Pulmonary artery endothelial cell (primary cell): ENCODE results near the gene TOMM70. TPM values are rescaled to one million over a fixed set of nuclear protein-coding genes. Genes with fewer than 3 reads are reported as not detected.
"Not testable (repeated sequence)": the region's sequence is repeated elsewhere in the genome, so short reads cannot be mapped to it uniquely, and the experiment has no call there.

Source experiments
- DNase-seq: peaks from one replicate; pipeline ENCODE4 v3.0.0-alpha.2; 2011; ENCODE audit warnings: low read depth, low spot score
- total RNA-seq: library from RNA; depleted of rRNA; stranded (reverse); fragments of >200 nt; gene quantifications from 2 replicates; pipeline ENCODE4 v1.2.3, GENCODE V29; 2014

The TOMM70 gene
- total RNA-seq, 1 donor from 2014 or later = 37.4 TPM

- DNase-seq = no peak
Measured at GRCh38 chr3:100364421-100364820, 36.5 kb downstream of the TOMM70 start.

- no peak for DNase-seq
Measured at GRCh38 chr3:100361897-100362296, 39.0 kb downstream of the TOMM70 start.

GRCh38 chr3:100360757-100361496 is 40.0 kb downstream of the TOMM70 start:
- no peak for DNase-seq

- no peak for DNase-seq
Measured at GRCh38 chr3:100359035-100359434, 41.9 kb downstream of the TOMM70 start.

- no peak for DNase-seq
Measured at GRCh38 chr3:100358413-100358812, 42.5 kb downstream of the TOMM70 start.

- no peak for DNase-seq
Measured at GRCh38 chr3:100354850-100355249, 46.0 kb downstream of the TOMM70 start.

GRCh38 chr3:100352296-100353231 is 48.3 kb downstream of the TOMM70 start:
- DNase-seq = no peak

- DNase-seq = not testable (repeated sequence)
Measured at GRCh38 chr3:100351770-100352169, 49.1 kb downstream of the TOMM70 start.

- no peak for DNase-seq
Measured at GRCh38 chr3:100348727-100349126, 52.2 kb downstream of the TOMM70 start.

- DNase-seq = no peak
Measured at GRCh38 chr3:100340527-100340926, 60.4 kb downstream of the TOMM70 start.

GRCh38 chr3:100339786-100340185 is 61.1 kb downstream of the TOMM70 start:
- DNase-seq = no peak

- no peak for DNase-seq
Measured at GRCh38 chr3:100338911-100339310, 62.0 kb downstream of the TOMM70 start.

- DNase-seq = not testable (repeated sequence)
Measured at GRCh38 chr3:100336229-100336628, 64.7 kb downstream of the TOMM70 start.

GRCh38 chr3:100335434-100335833 is 65.5 kb downstream of the TOMM70 start:
- no peak for DNase-seq

- DNase-seq = peak; percentile 44
Measured at GRCh38 chr3:100334488-100335351, 66.2 kb downstream of the TOMM70 start, which contains the start of gene NIT2. NIT2 (plus strand) TSS chr3:100334757; CDS start chr3:100334792, 35 bp downstream.

- no peak for DNase-seq
Measured at GRCh38 chr3:100333970-100334487, 66.9 kb downstream of the TOMM70 start.

GRCh38 chr3:100333051-100333450 is 67.8 kb downstream of the TOMM70 start:
- DNase-seq = no peak

GRCh38 chr3:100331660-100332059 is 69.2 kb downstream of the TOMM70 start:
- no peak for DNase-seq

- no peak for DNase-seq
Measured at GRCh38 chr3:100330651-100331050, 70.2 kb downstream of the TOMM70 start.

- DNase-seq = no peak
Measured at GRCh38 chr3:100329800-100330489, 70.9 kb downstream of the TOMM70 start.
